ENCODE data around the gene TTC38.

TTC38 gene

DNA sequence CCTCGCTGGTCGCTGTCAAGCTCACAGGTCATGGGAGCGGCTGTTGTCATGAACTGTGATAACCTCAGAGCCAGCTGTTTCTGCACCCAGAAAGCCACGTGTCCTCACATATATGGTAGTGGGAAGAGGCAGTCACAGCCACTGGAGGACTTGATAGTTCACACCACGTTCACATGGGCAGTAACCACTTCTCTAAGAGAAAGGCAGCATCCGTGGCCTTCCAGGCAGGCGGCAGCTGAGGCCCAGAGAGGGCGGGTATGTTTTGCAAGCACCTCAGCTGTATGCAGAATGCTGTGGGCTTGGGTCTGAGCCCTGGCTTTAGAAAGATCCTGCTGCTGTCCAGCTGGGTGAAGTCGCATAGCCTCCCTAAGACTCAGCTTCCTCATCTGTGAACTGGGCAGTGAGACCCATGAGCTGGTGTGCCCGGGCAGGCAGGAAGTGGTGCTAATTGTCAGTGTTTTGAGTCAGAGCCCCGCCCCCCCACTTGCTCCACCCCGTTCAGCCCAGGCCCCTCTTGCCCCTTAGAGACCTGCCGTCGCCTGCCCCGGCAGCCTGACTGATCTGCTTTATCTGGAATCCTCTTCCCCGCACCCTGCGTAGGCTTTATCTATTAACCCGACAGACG is 13.3 kb downstream of the TTC38 start:
- H3K27ac Mint-ChIP-seq: peak overlapping the region; percentile 58

DNA sequence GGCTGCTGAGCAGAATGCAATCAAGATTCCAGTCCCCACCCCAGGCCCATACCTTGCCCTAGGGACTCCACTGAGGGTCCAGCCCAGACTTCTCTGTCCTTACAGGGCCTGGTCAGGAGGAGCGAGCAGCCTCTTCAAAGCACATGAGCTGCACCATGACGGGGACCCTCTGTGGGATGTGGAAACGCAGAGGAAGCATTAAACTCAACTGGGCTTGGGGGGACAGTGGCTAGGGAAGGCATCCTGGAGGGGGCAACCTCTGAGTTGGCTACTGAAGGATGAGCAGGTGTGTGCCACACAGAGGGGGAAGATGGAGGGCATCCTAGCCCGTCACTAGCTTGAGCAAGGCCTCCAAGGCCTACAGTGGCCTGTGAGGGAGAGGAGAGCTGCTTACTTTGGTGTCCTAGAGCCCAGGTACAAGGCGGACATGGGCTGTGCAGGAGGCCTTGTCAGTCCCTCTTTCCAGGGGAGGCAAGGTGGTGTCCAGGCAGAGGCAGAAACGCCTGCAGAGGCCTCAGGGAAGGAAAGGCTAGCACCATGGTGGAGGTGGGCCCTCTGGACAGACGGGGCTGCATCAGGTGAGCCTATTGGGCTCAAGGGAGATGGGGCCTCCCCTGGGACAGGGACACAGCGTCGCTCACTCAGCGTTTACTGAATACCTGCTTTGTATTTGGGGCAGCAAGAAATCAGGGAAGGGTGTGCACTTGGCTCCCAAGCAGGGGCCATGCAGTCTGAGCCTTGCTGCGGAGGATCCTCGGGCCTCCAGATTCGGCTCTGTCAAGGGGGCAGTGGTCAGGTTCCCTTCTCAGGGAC is 14.3 kb downstream of the TTC38 start:
- Mint-ChIP-seq H3K36me3 (peaks cover 46% of the 10 kb centered on the region), H3K4me1 (peaks cover 46% of the 10 kb centered on the region), H3K27ac (no peak overlapping the region), H3K27me3 (no peaks in the 10 kb centered on the region), H3K9me3 (no peaks in the 10 kb centered on the region), H3K4me3 (no peak overlapping the region)
- ATAC-seq: no peak

More for the DNA sequence above, 13.3 kb downstream of the TTC38 start:
- peak; percentile 76 for ATAC-seq
- no peaks in the 10 kb centered on the region for H3K9me3 Mint-ChIP-seq
- peaks cover 43% of the 10 kb centered on the region for H3K36me3 Mint-ChIP-seq
- H3K4me3 Mint-ChIP-seq: no peak overlapping the region
- H3K27me3 Mint-ChIP-seq: no peaks in the 10 kb centered on the region
- peaks cover 36% of the 10 kb centered on the region for H3K4me1 Mint-ChIP-seq

DNA sequence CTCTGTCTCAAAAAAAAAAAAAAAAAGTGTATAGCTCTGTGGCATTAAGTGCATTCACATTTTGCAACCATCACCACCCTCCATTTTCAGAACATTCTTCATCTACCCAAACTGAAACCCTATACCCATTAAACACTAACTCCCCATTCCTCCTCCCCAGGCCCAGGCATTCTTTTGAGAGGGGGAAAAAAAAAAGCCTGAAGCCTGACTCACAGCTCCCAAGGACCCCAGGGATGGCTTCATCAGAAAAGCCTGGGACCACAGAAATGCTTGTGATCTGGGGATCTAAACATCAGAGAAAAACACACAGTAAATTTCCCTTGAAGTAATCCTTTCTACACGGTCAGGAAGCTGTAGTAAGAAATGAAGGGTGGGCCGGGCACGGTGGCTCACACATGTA is 18.2 kb downstream of the TTC38 start:
- Mint-ChIP-seq H3K27ac (no peak overlapping the region), H3K36me3 (peaks cover 41% of the 10 kb centered on the region), H3K4me3 (no peak overlapping the region), H3K27me3 (no peaks in the 10 kb centered on the region), H3K9me3 (no peaks in the 10 kb centered on the region), H3K4me1 (peaks cover 62% of the 10 kb centered on the region)
- no peak for ATAC-seq

DNA sequence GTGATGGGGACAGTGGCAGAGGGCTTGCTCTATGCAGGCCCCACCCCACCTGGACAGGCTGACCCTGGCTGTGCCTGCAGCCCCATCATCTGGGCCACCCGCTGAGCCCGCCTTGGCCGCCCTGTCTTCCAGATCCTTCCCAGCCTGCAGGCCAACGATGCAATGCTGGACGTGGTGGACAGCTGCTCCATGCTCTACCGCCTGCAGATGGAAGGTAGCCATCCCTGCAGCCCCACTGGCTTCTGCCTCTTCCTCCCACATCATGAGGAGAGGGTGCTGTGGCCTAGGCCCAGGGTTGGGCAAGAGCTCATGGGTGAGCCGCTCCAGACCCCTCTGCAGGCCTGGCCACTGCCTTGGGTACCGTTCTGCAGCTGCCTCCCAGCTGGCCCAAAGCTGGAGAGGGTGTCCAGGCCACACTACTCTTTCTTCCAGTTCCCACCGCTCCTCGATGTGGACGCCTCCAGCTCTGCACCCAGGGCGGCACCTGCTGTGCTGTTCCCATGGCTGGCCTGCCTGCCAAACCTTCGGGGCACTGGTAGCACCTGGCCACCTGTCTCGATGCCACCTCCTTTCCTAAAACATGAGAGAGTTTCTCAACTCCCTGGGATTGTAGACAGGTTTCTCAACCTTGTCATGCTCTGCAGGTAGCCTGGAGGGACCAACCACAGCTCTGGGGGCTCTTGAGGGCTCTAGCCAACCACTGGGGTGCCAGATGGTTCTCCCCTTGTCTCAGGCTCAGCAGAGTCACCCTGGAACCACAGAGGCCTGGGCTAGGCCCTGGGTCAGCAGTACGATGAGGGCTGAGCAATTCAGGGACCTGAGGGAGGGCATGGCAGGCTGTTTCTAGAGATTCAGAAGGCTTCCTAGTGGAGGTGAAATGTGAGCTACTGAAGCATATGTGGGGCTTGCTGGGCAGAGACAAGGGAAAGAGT is 19.4 kb downstream of the TTC38 start:
- H3K27me3 Mint-ChIP-seq: no peaks in the 10 kb centered on the region
- peaks cover 52% of the 10 kb centered on the region for H3K4me1 Mint-ChIP-seq
- H3K36me3 Mint-ChIP-seq: peaks cover 40% of the 10 kb centered on the region
- H3K27ac Mint-ChIP-seq: peak overlapping the region; percentile 93
- ATAC-seq: no peak
- peak overlapping the region; percentile 86 for H3K4me3 Mint-ChIP-seq
- H3K9me3 Mint-ChIP-seq: peaks cover 1% of the 10 kb centered on the region

DNA sequence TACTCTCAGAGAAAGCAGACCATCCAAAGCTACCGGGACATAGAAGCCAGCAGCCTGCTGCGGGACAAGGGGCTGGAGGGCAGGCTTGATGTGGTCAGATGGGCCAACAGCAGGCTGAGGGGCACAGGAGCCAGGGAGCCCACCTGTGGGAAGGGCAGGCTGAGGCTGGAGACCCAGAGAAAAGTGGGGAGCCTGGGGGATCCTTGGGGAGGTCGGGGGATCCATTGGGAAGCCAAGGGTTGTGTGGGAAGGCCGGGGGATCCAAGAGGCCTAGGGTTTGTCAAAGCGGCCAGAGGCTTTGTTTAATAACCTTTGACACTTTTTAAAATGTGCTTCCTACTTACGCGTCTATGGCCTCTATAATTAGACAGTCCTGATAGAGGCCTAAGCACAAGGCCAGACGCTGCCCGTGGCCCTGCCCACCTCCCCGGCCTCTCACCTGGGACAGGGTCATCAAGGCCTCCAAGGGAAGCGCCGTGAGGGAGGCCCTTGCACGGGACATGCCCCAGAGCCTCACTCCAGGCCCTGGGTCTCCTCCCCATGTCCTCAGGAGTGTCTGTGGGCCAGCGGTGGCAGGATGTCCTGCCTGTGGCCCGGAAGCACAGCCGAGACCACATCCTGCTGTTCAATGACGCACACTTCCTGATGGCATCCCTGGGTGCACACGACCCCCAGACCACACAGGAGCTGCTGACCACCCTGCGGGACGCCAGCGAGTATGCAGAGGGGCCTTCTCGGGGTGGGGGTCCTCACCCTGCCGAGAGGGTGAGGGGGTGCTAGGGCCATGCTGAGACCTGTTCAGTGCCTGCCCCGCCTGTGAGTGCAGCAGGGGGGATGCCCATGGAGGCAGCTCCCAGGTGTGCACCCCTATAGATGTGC is 20.3 kb downstream of the TTC38 start:
- peak; percentile 87 for ATAC-seq
- peaks cover 61% of the 10 kb centered on the region for H3K4me1 Mint-ChIP-seq
- H3K9me3 Mint-ChIP-seq: peaks cover 5% of the 10 kb centered on the region
- H3K27ac Mint-ChIP-seq: peak overlapping the region; percentile 93
- peak overlapping the region; percentile 86 for H3K4me3 Mint-ChIP-seq
- peaks cover 44% of the 10 kb centered on the region for H3K36me3 Mint-ChIP-seq
- no peaks in the 10 kb centered on the region for H3K27me3 Mint-ChIP-seq

DNA sequence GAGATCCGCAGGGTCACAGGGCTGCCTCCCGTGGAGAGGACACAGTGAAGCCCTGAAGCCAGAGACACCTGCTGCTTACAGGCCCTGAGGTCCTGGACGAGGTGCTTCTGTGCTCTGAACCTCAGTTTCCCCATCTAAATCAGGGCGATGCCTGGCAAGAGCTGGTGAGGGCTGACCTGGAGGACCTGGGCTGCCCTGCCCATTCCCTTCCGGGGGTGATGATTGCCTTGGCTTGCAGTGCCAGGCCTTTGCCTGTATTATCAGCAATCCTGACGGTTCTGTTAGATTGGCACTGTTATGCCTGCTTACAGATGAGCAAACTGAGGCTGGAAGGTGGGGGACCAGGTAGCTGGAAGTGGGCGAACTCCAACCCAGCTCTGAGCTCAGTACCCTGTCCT is 21.0 kb downstream of the TTC38 start:
- H3K9me3 Mint-ChIP-seq: peaks cover 5% of the 10 kb centered on the region
- no peaks in the 10 kb centered on the region for H3K27me3 Mint-ChIP-seq
- H3K4me3 Mint-ChIP-seq: peak overlapping the region; percentile 86
- no peak for ATAC-seq
- H3K27ac Mint-ChIP-seq: peak overlapping the region; percentile 93
- H3K4me1 Mint-ChIP-seq: peaks cover 68% of the 10 kb centered on the region
- peaks cover 43% of the 10 kb centered on the region for H3K36me3 Mint-ChIP-seq

DNA sequence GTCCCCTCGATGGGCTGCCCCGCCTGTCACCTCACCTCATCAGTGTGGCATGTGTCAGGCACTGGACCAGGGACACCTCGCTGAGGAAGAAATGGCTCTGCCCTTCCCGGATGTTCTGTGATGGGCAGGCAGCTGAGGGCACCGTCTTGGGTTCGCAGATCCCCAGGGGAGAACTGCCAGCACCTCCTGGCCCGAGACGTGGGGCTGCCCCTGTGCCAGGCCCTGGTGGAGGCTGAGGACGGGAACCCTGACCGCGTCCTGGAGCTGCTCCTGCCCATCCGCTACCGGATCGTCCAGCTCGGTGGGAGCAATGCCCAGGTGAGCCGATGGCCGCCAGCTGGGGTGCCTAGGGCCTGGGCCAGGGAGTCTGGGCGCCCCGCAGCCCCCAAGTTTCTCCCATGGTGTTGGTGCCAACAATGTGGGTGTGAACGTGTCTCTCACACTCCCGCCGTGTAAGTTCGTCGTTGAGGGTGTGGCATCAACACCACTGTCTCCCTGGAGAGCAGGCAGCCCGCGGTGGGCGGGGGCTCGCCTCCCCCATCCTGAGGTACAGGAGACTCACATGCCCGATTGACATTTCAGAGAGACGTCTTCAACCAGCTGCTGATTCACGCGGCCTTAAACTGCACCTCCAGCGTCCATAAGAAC is 21.6 kb downstream of the TTC38 start:
- no peak for ATAC-seq
- Mint-ChIP-seq H3K27ac (peak overlapping the region; percentile 93), H3K9me3 (peaks cover 5% of the 10 kb centered on the region), H3K4me3 (no peak overlapping the region), H3K4me1 (peaks cover 71% of the 10 kb centered on the region), H3K27me3 (no peaks in the 10 kb centered on the region), H3K36me3 (peaks cover 38% of the 10 kb centered on the region)

DNA sequence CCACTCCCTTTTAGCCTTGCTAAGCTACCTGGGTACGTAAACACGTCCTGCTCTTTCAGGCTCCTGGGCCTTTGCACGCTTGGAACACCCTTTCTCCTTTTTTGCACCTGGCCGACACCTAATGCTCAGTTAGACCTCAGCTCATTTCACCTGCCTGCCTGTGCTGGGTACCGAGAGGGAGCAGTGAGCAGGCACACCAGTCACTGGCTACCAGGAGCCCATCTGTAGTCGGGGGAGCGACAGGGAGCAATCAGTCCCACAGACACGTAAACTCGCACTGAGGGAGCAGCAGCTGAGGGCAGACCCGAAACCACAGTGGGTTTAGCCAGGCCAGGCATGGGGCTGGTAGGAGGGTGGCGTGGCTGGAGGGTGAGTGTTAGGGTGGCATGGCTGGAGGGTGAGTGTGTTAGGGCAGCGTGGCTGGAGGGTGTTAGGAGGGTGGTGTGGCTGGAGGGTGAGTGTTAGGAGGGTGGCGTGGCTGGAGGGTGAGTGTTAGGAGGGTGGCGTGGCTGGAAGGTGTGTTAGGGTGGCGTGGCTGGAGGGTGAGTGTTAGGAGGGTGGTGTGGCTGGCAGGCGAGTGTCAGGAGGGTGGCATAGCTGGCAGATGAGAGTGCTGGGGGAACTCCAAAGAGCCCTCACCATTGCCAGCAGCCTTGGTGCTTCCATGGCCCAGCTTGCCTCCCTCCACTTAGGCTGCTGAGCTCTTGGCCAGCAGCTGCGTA is 22.5 kb downstream of the TTC38 start:
- peaks cover 76% of the 10 kb centered on the region for H3K4me1 Mint-ChIP-seq
- H3K36me3 Mint-ChIP-seq: peaks cover 37% of the 10 kb centered on the region
- H3K9me3 Mint-ChIP-seq: peaks cover 5% of the 10 kb centered on the region
- peak overlapping the region; percentile 28 for H3K27ac Mint-ChIP-seq
- H3K4me3 Mint-ChIP-seq: no peak overlapping the region
- ATAC-seq: no peak
- no peaks in the 10 kb centered on the region for H3K27me3 Mint-ChIP-seq

DNA sequence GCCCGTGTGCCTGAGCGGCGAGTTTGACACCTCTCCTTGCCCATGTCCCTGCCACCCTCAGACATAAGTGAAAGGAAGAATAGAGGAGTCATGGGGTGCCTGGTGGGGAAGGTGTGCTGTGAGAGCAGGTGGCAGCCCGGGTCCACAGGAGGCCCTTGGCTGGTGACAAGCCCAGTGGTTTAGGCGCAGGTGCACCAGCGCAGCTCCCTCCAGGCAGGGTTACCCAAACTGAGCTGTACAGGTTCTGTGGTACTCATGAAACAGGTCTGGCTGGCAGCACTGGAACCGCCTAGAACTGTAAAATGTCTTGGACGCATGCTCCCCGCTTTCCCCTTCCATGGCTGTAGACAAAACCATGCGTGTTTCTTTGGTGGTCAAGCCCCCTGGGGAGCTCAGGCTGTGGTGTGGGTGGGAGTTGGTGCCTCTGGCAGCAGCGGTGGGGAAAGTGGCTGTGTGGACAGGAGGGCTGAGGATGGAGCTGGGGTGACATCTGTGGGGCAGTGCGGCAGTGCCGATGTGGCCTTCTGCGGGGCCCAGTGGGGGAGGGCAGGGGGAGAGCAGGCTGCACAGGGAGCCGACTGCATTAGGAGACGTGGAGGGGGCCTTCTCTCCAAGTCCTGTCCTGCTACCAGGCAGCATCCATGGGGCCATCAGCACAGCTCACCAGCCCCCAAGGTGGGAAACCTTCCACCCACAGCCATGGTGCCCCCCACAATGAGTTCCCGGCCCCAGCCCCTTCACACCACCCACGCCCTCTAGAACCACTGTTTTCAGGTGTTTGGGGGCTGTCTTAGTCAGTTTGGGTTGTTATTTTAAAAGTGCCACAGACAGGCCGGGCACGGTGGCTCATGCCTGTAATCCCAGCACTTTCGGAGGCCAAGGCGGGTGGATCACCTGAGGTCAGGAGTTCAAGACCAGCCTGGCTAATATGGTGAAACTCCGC is 23.3 kb downstream of the TTC38 start:
- ATAC-seq: no peak
- H3K27me3 Mint-ChIP-seq: no peaks in the 10 kb centered on the region
- H3K4me3 Mint-ChIP-seq: no peak overlapping the region
- peaks cover 80% of the 10 kb centered on the region for H3K4me1 Mint-ChIP-seq
- H3K27ac Mint-ChIP-seq: peak overlapping the region; percentile 28
- H3K9me3 Mint-ChIP-seq: peaks cover 5% of the 10 kb centered on the region
- peaks cover 33% of the 10 kb centered on the region for H3K36me3 Mint-ChIP-seq

DNA sequence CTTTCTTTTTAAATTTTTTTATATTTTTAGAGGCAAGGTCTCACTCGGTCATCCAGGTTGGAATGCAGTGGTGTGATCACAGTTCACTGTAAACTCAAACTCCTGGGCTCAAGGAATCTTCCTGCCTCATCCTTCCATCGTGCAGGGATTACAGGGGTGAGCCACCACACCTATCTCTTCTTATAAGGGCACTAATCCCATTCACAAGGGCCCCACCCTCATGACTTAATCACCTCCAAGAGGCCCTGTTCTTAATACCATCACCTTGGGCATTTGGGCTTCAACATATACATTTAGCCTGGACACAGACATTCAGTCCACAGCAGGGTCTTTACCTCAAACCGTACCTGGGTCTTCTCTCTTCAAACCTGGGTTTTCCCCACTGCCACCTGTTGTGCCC is 24.4 kb downstream of the TTC38 start:
- Mint-ChIP-seq H3K27ac (peak overlapping the region; percentile 69), H3K9me3 (peaks cover 5% of the 10 kb centered on the region), H3K4me3 (no peak overlapping the region), H3K36me3 (peaks cover 28% of the 10 kb centered on the region), H3K4me1 (peaks cover 75% of the 10 kb centered on the region), H3K27me3 (no peaks in the 10 kb centered on the region)
- ATAC-seq: no peak

DNA sequence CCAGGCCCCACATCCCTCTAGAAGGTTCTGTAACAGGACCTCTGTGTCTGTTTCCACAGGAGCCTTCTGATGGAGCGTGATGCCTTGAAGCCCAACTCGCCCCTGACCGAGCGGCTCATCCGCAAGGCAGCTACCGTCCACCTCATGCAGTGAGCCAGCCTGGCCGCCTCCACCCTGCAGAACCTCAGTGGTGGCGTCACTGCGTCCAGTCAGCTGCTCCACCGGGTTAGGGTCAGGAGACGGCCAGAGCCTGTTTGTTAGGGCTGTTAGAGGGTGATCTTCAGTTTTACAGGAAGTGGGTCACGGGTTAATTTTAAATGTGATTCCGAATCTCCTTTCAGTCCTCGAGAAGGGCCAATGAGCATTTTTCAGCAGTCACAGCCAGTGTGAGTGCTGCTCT is 24.9 kb downstream of the TTC38 start:
- Mint-ChIP-seq H3K4me1 (peaks cover 75% of the 10 kb centered on the region), H3K27ac (peak overlapping the region; percentile 69), H3K27me3 (no peaks in the 10 kb centered on the region), H3K4me3 (no peak overlapping the region), H3K36me3 (peaks cover 24% of the 10 kb centered on the region), H3K9me3 (peaks cover 5% of the 10 kb centered on the region)
- ATAC-seq: no peak

DNA sequence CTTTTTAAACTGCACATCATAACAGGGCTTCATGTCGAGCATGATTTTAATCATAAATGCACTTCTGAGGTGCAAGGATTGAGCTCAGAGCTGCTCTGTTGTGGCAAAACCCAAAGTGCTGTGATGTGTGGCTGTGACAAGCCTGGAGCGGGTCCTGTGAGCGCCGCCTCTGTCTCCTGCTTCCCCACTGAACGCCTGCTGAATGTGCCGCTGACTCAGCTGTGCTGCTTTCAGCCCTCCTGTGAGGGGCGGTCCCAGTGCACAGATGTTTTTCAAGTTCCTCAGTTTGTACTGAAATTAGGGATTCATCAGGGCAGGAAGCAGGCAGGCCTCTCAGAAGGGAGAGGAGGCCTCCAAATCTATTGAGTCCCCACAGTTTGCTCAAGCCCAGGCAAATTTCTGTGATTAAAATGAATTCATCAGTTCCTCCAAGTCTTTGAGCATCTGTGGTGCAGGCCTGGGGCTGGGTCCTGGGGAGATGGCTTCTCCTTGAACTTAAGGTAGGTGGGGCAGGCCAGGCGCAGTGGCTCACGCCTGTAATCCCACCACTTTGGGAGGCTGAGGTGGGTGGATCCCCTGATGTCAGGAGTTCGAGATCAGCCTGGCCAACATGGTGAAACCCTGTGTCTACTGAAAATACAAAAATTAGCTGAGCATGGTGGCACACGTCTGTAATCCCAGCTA is 25.9 kb downstream of the TTC38 start:
- H3K4me1 Mint-ChIP-seq: peaks cover 66% of the 10 kb centered on the region
- no peak overlapping the region for H3K4me3 Mint-ChIP-seq
- peaks cover 5% of the 10 kb centered on the region for H3K27me3 Mint-ChIP-seq
- H3K36me3 Mint-ChIP-seq: peaks cover 24% of the 10 kb centered on the region
- peaks cover 5% of the 10 kb centered on the region for H3K9me3 Mint-ChIP-seq
- H3K27ac Mint-ChIP-seq: peak overlapping the region; percentile 69
- no peak for ATAC-seq

Data from stimulated activated memory B cell treated with anti-CD40 and anti-IgM and Interleukin-4, amounts not matched to agents 10 μg/mL and 1 μg/mL and 100 μg/mL, for 72 hours (primary cell).